ENCODE measurements around the gene LRRC37A.
"Not testable (repeated sequence)": the region's sequence is repeated elsewhere in the genome, so short reads cannot be mapped to it uniquely, and the experiment has no call there.

LRRC37A gene

DNA sequence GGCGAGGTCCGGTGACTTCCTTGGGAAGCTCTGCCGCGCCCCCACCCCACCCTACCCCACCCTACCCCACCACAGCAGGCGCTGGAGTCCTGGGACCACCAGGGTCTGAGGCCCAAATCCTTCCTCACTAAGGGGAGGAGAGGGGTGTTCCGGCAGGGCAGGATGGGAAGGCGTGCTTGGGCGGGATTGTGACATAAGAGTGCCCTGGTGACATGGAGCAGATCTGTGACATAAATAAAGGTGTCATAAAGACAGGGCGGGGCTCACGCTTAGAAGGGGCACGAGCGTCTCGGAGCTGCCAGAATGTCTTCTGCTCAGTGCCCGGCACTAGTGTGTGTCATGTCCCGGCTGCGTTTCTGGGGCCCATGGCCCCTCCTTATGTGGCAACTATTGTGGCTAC is at the start of gene LRRC37A:
Gene LRRC37A, plus strand, starts transcription at position 301 of the 400 bp plus-strand sequence. Its CDS starts 3 bp downstream, at position 304.
- DNase-seq (ENCODE audit: low spot score); H3K4me3 ChIP-seq; H3K27ac ChIP-seq: not testable (repeated sequence)

DNA sequence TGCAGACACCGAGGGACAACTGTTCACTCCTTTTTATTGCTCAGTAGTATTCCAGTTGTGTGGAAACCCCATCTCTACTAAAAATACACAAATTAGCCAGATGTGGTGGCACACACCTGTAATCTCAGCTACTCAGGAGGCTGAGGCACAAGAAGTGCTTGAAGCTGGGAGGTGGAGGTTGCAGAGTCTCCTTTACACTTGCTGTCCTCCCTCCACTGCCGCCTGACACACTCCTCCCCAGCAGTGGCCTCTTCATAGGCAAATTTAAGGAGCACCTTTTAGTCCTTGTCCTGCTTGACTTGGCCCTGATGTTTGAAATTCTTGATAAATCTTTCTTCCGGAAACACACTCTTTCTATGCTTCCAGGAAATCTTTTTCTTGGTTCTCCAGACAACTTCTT is 45.8 kb upstream of the LRRC37A start:
- not testable (repeated sequence) for H3K27ac ChIP-seq; DNase-seq (ENCODE audit: low spot score)

DNA sequence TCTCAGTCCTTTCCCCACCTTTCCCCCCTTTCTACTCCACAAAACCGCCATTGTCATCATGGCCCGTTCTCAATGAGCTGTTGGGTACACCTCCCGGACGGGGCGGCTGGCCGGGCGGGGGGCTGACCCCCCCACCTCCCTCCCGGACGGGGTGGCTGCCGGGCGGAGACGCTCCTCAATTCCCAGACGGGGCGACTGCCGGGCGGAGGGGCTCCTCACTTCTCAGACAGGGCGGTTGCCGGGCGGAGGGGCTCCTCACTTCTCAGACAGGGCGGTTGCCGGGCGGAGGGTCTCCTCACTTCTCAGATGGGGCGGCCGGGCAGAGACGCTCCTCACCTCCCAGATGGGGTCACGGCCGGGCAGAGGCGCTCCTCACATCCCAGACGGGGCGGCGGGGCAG is 42.1 kb upstream of the LRRC37A start:
- DNase-seq (ENCODE audit: low spot score); H3K27ac ChIP-seq; H3K4me3 ChIP-seq: not testable (repeated sequence)

More for the DNA sequence above, 45.8 kb upstream of the LRRC37A start:
- H3K4me3 ChIP-seq = not testable (repeated sequence)

DNA sequence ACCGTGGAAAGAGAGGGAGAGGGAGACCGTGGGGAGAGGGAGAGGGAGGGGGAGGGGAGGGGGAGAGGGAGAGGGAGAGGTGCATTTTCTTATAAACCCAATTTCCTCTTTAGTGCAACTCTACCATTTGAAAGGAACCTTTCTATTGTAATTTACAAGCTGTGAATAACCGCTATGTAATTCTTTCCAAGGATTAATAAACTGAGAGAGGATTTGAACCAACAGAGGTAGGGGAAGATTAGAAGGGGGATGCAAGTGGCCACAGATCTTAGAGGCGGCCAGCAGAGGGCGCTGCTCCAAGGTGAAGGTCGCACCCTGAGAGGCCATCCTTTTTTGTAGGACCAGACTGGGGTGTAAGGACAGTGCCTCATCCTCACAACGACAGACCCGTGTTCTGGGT is 41.2 kb upstream of the LRRC37A start:
- H3K27ac ChIP-seq; H3K4me3 ChIP-seq; DNase-seq (ENCODE audit: low spot score): not testable (repeated sequence)

DNA sequence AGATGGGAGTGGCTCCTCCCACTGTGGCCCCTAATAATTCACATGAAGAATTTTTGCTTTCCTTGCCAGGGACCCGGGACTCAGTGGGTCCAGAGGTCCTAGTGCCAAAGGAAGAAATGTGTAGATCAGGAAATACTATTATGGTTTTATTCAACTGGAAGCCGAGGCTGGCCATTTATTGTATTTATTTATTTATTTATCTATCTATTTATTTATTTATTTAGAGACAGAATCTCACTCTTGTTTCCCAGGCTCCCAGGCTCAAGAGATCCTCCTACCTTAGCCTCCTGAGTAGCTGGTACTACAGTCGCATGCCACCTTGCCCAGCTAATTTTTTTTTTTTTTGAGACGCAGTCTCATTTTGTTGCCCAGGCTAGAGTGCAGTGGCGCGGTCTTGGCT is 40.7 kb upstream of the LRRC37A start:
- not testable (repeated sequence) for DNase-seq (ENCODE audit: low spot score); H3K4me3 ChIP-seq; H3K27ac ChIP-seq

DNA sequence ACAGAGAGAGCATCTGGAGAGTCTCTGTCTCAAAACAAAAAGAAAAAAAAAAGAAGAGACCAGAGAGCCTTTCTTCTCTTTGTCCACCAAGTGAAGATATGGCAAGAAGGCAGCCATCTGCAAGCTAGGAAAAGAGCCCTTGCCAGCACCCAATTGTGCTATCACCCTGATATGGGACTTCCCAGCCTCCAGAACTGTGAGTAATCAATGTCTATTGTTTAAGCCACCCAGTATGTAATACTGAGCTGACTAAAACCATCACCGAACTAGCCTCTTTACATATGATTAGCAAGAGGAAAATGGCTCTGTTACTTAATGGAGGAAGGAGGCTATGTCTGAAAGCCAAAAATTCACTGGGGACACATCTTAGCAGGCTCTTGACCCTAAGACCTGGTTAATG is 38.6 kb upstream of the LRRC37A start:
- H3K4me3 ChIP-seq; H3K27ac ChIP-seq; DNase-seq (ENCODE audit: low spot score): not testable (repeated sequence)

DNA sequence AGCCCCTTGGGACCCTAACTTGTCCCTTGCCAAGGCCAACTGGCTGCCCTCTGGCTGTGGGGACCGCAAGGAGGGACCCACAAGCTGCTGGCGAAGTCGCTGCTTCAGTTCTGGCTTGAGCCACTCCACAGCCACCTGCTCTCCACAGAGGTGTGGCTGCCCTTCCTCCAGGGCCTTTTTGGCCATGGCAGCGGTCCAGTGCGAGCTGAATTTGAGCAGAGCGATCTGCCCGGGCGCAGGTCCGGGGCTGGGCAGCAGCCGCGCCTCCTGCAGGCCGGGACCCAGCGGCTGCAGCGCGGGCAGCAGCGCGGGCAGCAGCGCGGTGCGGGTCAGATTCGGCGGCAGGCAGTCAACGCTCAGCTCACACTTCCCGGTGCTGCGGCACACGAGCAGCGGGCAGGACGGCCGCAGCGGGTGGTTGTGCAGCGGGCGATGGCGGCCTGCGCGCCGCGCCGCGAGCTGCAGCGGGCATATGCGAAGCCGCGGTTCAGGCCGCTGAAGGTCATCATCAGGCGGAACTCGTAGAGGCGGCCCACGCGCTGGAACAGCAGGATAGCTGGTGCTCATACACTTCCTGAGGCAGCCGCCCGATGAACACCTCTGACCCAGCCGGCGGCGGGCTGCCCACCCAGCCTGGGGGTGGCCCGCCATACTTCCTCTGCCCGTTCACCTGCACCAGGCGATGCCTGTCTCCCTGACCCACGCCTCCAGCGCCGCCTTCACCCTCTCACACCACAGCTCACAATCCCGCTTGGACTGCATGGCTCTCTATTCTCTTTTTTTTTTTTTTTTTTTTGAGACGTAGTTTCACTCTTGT is 34.9 kb upstream of the LRRC37A start:
- H3K27ac ChIP-seq; DNase-seq (ENCODE audit: low spot score): not testable (repeated sequence)
- peak overlapping the region; percentile 62 for H3K4me3 ChIP-seq

DNA sequence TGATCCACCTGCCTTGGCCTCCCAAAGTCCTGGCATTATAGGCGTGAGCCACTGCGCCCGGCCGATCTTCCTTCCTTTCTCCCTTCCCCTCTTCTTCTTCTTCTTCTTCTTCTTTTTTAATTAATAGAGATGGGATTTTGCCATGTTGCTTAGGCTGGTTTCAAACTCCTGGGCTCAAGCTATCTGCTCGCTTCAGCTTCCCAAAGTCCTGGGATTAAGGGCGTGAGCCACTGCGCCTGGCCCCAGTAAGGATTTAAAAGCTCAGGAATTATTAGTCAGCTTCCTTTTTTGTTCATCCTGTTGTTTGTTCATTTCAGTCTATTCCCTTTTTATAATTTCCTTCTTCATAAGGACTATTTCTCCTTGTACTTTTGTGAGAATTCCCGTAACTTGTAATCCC is 32.7 kb upstream of the LRRC37A start:
- H3K27ac ChIP-seq = no peak overlapping the region
- TF ChIP-seq, protein P1, sequence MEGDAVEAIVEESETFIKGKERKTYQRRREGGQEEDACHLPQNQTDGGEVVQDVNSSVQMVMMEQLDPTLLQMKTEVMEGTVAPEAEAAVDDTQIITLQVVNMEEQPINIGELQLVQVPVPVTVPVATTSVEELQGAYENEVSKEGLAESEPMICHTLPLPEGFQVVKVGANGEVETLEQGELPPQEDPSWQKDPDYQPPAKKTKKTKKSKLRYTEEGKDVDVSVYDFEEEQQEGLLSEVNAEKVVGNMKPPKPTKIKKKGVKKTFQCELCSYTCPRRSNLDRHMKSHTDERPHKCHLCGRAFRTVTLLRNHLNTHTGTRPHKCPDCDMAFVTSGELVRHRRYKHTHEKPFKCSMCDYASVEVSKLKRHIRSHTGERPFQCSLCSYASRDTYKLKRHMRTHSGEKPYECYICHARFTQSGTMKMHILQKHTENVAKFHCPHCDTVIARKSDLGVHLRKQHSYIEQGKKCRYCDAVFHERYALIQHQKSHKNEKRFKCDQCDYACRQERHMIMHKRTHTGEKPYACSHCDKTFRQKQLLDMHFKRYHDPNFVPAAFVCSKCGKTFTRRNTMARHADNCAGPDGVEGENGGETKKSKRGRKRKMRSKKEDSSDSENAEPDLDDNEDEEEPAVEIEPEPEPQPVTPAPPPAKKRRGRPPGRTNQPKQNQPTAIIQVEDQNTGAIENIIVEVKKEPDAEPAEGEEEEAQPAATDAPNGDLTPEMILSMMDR (IDR thresholded peaks at IDR 0.05) = no peak
- no peak for DNase-seq (ENCODE audit: low spot score)
- H3K4me3 ChIP-seq = no peak overlapping the region

DNA sequence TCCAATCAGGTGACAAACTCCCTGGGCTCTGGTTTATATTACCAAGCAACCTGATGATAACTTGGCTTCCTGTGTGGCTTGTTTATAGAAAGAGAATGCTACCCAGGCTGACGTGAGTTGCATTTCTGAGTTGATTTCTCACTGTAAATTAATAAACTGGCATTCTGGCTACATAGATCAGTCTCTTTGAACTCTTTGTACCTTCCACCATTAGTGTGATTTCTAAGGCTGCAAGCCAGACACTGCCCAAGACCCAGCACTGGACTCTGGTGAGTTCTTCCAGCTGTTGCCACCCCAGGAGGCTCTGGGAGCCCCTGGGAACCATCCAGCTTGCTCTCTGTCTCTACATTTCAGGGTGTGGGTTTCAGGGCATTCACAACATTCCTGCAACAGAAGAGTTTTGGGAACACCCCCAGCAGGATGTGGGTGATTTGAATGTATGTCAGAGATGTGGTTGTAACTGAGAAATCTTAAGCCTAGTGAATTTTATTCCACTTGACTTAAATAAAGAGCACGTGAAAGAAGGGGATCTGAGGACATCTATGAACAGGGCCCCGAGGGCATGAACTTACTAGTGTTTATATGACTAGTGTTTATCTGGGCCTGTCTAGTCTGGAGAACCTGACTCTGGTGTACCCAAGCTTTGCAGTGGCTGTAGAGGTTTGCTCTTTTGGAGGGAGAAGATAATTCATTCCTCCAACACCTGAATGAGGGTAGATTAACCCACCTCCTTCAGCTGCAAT is 30.3 kb upstream of the LRRC37A start:
- Histone ChIP-seq H3K4me3 (no peak overlapping the region), H3K27ac (no peak overlapping the region)
- TF ChIP-seq, protein P1 (IDR thresholded peaks at IDR 0.05) = no peak
- no peak for DNase-seq (ENCODE audit: low spot score)

DNA sequence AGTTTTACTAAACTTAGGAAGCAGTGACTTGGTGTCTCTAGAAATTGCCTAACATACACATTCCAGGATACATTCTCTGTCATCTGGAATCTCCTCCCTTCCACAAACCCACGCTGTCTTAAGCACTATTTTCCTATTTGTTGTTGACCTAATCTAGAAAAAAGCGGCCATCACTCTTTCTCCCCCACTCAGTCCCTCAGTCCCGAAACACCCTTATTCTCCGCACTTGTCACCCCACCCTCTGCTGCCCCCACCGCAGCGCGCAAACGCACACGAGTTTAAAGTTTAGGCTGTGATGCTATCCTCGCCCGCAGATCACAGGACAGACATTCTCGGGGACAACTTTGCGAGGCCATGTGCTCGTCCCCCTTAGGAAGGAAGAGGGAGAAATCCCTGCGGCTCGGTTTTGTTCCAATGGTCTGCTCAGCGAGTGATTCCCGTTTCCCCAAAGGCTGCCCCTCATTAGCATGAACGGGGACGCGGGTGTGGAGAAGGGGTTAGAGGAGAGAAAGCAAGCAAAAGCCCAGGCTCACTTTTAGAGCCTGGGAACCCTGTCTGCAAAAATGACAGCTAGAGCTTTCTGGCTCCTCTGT is 28.8 kb upstream of the LRRC37A start:
- not testable (repeated sequence) for DNase-seq (ENCODE audit: low spot score)
- Histone ChIP-seq H3K4me3 (peak overlapping the region; percentile 91), H3K27ac (peak overlapping the region; percentile 81 to 94)

DNA sequence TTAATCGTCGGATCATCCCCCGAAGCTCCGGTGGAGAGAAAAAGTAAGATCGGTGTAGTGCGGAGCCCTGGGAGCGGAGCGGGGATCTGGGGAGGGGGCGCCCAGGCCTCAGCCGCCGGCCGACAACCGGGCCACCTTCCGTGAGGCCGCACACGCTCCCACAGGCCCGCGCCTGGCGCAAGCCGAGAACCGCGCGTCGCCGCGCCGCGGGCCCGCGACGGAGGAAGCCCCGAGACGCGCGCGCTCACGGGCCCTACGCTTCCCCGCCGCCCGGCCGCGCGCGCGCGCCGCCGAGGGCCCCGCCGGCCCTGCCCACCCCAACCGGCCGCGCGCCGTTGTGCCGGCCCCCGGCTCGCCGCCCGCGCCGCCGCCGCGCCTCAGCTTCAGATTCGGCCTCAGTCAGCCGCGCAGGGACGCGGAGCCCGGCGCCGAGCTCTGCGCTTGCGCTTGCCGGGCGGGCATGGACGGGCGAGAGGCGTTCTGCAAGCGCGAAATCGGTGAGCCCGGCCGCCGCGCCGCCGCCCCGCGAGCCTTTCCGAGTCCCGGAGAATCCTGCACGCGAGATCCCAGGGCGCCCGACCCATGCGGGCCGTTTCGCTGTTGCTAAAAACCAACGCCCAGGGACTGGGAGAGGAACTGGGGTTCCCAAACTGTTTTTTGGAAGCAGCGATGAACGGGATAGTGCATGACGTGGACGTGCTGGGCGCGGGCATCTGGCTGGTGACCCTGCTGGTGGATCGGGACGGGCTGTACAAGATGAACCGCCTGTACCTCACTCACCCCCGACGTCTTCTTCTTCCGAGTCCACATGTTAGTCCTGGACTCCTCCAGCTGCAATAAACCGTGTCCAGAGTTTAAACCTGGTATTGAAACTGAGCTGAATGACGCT is 28.0 kb upstream of the LRRC37A start:
- Histone ChIP-seq H3K4me3 (peak overlapping the region; percentile 91), H3K27ac (peak overlapping the region; percentile 81 to 94)
- peak; percentile 85 for DNase-seq (ENCODE audit: low spot score)
- TF ChIP-seq, protein P1 (IDR thresholded peaks at IDR 0.05) = no peak
